ENCODE data around the gene CCSER2. TPM values are rescaled to one million over a fixed set of nuclear protein-coding genes. Genes with fewer than 3 reads are reported as not detected.
"Not testable (repeated sequence)": the region's sequence is repeated elsewhere in the genome, so short reads cannot be mapped to it uniquely, and the experiment has no call there.

Gene CCSER2
- polyA plus RNA-seq, 3 donors: 7.4 to 23.3 (median 14.3) TPM

GRCh38 chr10:84343831-84344230 lies 15.4 kb downstream of the CCSER2 start:
- H3K36me3 Mint-ChIP-seq: peaks cover 4 to 13% of the 10 kb centered on the region in 2 donors
- no peaks in the 10 kb centered on the region for H3K36me3 ChIP-seq (replicated peaks in 1 of 2; ENCODE audit: control insufficient read depth in 1 of 2, insufficient read depth in 2 of 2, low read length in 2 of 2)
- H3K4me3 Mint-ChIP-seq: no peak overlapping the region
- H3K79me2 ChIP-seq (ENCODE audit: insufficient read depth, low read length): peaks cover 3% of the 10 kb centered on the region
- H3K27me3 ChIP-seq (ENCODE audit: control insufficient read depth in 2 of 2, insufficient read depth in 2 of 2, low read length in 2 of 2): no peaks in the 10 kb centered on the region
- H3K27ac Mint-ChIP-seq: no peak overlapping the region
- H4K20me1 ChIP-seq (ENCODE audit: insufficient read depth, low read length): peaks cover 38% of the 10 kb centered on the region
- intact Hi-C loops (cut with micrococcal nuclease): no loop called here
- no peak overlapping the region for H3K4me3 ChIP-seq (replicated peaks in 1 of 3; ENCODE audit: low read depth in 2 of 3, low read length in 3 of 3)
- no CpG with 5 or more reads among the region's 1 CpG for WGBS (ENCODE audit: insufficient coverage)
- TF ChIP-seq, protein P1, sequence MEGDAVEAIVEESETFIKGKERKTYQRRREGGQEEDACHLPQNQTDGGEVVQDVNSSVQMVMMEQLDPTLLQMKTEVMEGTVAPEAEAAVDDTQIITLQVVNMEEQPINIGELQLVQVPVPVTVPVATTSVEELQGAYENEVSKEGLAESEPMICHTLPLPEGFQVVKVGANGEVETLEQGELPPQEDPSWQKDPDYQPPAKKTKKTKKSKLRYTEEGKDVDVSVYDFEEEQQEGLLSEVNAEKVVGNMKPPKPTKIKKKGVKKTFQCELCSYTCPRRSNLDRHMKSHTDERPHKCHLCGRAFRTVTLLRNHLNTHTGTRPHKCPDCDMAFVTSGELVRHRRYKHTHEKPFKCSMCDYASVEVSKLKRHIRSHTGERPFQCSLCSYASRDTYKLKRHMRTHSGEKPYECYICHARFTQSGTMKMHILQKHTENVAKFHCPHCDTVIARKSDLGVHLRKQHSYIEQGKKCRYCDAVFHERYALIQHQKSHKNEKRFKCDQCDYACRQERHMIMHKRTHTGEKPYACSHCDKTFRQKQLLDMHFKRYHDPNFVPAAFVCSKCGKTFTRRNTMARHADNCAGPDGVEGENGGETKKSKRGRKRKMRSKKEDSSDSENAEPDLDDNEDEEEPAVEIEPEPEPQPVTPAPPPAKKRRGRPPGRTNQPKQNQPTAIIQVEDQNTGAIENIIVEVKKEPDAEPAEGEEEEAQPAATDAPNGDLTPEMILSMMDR (IDR thresholded peaks at IDR 0.05): no peak
- peaks cover 4% of the 10 kb centered on the region for H3K4me1 Mint-ChIP-seq
- peaks cover 0 to 4% (median 0%) of the 10 kb centered on the region in 7 donors for H3K9me3 Mint-ChIP-seq
- H3K4me2 ChIP-seq (replicated peaks; ENCODE audit: extremely low read depth, low read length, poor library complexity, severe bottlenecking): no peak overlapping the region
- no peak for DNase-seq
- H3K27me3 Mint-ChIP-seq (ENCODE audit: low read depth in 3 of 3): no peaks in the 10 kb centered on the region
- no peak overlapping the region for H3K27ac ChIP-seq (ENCODE audit: low read depth in 1 of 2, low read length in 2 of 2)
- H3K9ac ChIP-seq (ENCODE audit: insufficient read depth, low read length, poor library complexity, severe bottlenecking): no peak overlapping the region
- no peak overlapping the region for H2AFZ ChIP-seq (ENCODE audit: insufficient read depth, low read depth, low read length, poor library complexity, severe bottlenecking)
- no peaks in the 10 kb centered on the region for H3K4me1 ChIP-seq (ENCODE audit: control insufficient read depth in 1 of 2, insufficient read depth in 2 of 2, low read length in 2 of 2)
- H3K9me3 ChIP-seq (replicated peaks in 1 of 2; ENCODE audit: control insufficient read depth in 1 of 2, insufficient read depth in 1 of 2, low read length in 2 of 2): no peaks in the 10 kb centered on the region

GRCh38 chr10:84344526-84344925 lies 16.1 kb downstream of the CCSER2 start:
- no peaks in the 10 kb centered on the region for H3K27me3 ChIP-seq (ENCODE audit: control insufficient read depth in 2 of 2, insufficient read depth in 2 of 2, low read length in 2 of 2)
- H3K9me3 ChIP-seq (replicated peaks in 1 of 2; ENCODE audit: control insufficient read depth in 1 of 2, insufficient read depth in 1 of 2, low read length in 2 of 2): no peaks in the 10 kb centered on the region
- peaks cover 34% of the 10 kb centered on the region for H4K20me1 ChIP-seq (ENCODE audit: insufficient read depth, low read length)
- H3K27ac ChIP-seq (ENCODE audit: low read depth in 1 of 2, low read length in 2 of 2): no peak overlapping the region
- TF ChIP-seq, protein P1 (IDR thresholded peaks at IDR 0.05): no peak
- H2AFZ ChIP-seq (ENCODE audit: insufficient read depth, low read depth, low read length, poor library complexity, severe bottlenecking): no peak overlapping the region
- no peaks in the 10 kb centered on the region for H3K27me3 Mint-ChIP-seq (ENCODE audit: low read depth in 3 of 3)
- DNase-seq: no peak
- no peaks in the 10 kb centered on the region for H3K4me1 ChIP-seq (ENCODE audit: control insufficient read depth in 1 of 2, insufficient read depth in 2 of 2, low read length in 2 of 2)
- H3K4me3 Mint-ChIP-seq: no peak overlapping the region
- H3K4me3 ChIP-seq (replicated peaks in 1 of 3; ENCODE audit: low read depth in 2 of 3, low read length in 3 of 3): no peak overlapping the region
- H3K9me3 Mint-ChIP-seq: peaks cover 0 to 4% (median 0%) of the 10 kb centered on the region in 7 donors
- no peak overlapping the region for H3K9ac ChIP-seq (ENCODE audit: insufficient read depth, low read length, poor library complexity, severe bottlenecking)
- intact Hi-C loops (cut with micrococcal nuclease): no loop called here
- H3K4me1 Mint-ChIP-seq: peaks cover 4% of the 10 kb centered on the region
- no peaks in the 10 kb centered on the region for H3K36me3 ChIP-seq (replicated peaks in 1 of 2; ENCODE audit: control insufficient read depth in 1 of 2, insufficient read depth in 2 of 2, low read length in 2 of 2)
- H3K27ac Mint-ChIP-seq: peak overlapping the region in 1 of 7 donors; percentile 4
- peaks cover 4 to 13% of the 10 kb centered on the region in 2 donors for H3K36me3 Mint-ChIP-seq
- no peak overlapping the region for H3K4me2 ChIP-seq (replicated peaks; ENCODE audit: extremely low read depth, low read length, poor library complexity, severe bottlenecking)
- H3K79me2 ChIP-seq (ENCODE audit: insufficient read depth, low read length): no peaks in the 10 kb centered on the region
- WGBS (ENCODE audit: insufficient coverage): 73% methylated on average over 2 of the region's 4 CpGs

DNA sequence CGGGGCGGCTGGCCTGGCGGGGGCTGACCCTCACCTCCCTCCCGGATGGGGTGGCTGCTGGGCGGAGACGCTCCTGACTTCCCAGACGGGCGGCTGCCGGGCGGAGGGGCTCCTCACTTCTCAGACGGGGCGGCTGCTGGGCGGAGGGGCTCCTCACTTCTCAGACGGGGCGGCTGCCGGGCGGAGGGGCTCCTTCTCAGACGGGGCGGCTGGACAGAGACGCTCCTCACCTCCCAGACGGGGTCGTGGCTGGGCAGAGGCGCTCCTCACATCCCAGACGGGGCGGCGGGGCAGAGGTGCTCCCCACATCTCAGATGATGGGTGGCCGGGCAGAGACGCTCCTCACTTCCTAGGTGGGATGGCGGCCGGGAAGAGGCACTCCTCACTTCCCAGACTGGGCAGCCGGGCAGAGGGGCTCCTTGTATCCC lies 19.2 kb downstream of the CCSER2 start:
- H2AFZ ChIP-seq (ENCODE audit: insufficient read depth, low read depth, low read length, poor library complexity, severe bottlenecking); H3K9me3 ChIP-seq (replicated peaks in 1 of 2; ENCODE audit: control insufficient read depth in 1 of 2, insufficient read depth in 1 of 2, low read length in 2 of 2); H3K27me3 Mint-ChIP-seq (ENCODE audit: low read depth in 3 of 3); H3K79me2 ChIP-seq (ENCODE audit: insufficient read depth, low read length); DNase-seq; H3K4me3 ChIP-seq (replicated peaks in 1 of 3; ENCODE audit: low read depth in 2 of 3, low read length in 3 of 3); H3K27ac Mint-ChIP-seq; H3K9ac ChIP-seq (ENCODE audit: insufficient read depth, low read length, poor library complexity, severe bottlenecking); H3K36me3 ChIP-seq (replicated peaks in 1 of 2; ENCODE audit: control insufficient read depth in 1 of 2, insufficient read depth in 2 of 2, low read length in 2 of 2); H3K27ac ChIP-seq (ENCODE audit: low read depth in 1 of 2, low read length in 2 of 2); intact Hi-C loops (cut with micrococcal nuclease); H3K4me3 Mint-ChIP-seq; H3K4me1 ChIP-seq (ENCODE audit: control insufficient read depth in 1 of 2, insufficient read depth in 2 of 2, low read length in 2 of 2); H3K36me3 Mint-ChIP-seq; H3K27me3 ChIP-seq (ENCODE audit: control insufficient read depth in 2 of 2, insufficient read depth in 2 of 2, low read length in 2 of 2); H3K4me1 Mint-ChIP-seq; H3K4me2 ChIP-seq (replicated peaks; ENCODE audit: extremely low read depth, low read length, poor library complexity, severe bottlenecking); H3K9me3 Mint-ChIP-seq: not testable (repeated sequence)
- peaks cover 20% of the 10 kb centered on the region for H4K20me1 ChIP-seq (ENCODE audit: insufficient read depth, low read length)
- WGBS (ENCODE audit: insufficient coverage): 98% methylated on average over 17 of the region's 31 CpGs

Data from CD14-positive monocyte (primary cell).